Activated CD8-positive, alpha-beta T cell treated with anti-CD3 and anti-CD28 coated beads for 36 hours (primary cell): ENCODE results near the gene MAP3K5. TPM values are rescaled to one million over a fixed set of nuclear protein-coding genes. Genes with fewer than 3 reads are reported as not detected.
A peak's percentile ranks its signal among the peaks of the same experiment; 100 is the strongest.

Experiments used
- ATAC-seq: fragments of 200-7000 bp; cut with Tn5 transposase; one replicate; pipeline ENCODE4 v1.10.0; 2021; ENCODE audit warnings: mild to moderate bottlenecking, moderate library complexity
- CTCF ChIA-PET: fragments of 350-600 bp; sonication (Branson Sonifier 250); formaldehyde crosslinking; loops from one replicate; lab custom pipeline; 2021; ENCODE audit warnings: antibody characterized with exemption; lab: Charles Lee
- POLR2A ChIA-PET: fragments of 350-600 bp; sonication (Branson Sonifier 250); formaldehyde crosslinking; loops from one replicate; lab custom pipeline; 2021; ENCODE audit warnings: antibody characterized with exemption; lab: Charles Lee
- DNase-seq: peaks from one replicate; pipeline ENCODE4 v3.0.0-alpha.2; 2020
- H3K27ac Mint-ChIP-seq: one replicate; pipeline ENCODE4 v1.8.0; 2021; ENCODE audit warnings: mild to moderate bottlenecking, mixed read lengths
- H3K27me3 Mint-ChIP-seq: one replicate; pipeline ENCODE4 v1.8.0; 2021; ENCODE audit warnings: mixed read lengths
- H3K36me3 Mint-ChIP-seq: one replicate; pipeline ENCODE4 v1.8.0; 2021; ENCODE audit warnings: low read depth, mixed read lengths
- H3K4me1 Mint-ChIP-seq: one replicate; pipeline ENCODE4 v1.8.0; 2021; ENCODE audit warnings: low read depth, mixed read lengths
- H3K4me3 Mint-ChIP-seq: one replicate; pipeline ENCODE4 v1.8.0; 2021; ENCODE audit warnings: mild to moderate bottlenecking, moderate library complexity, mixed read lengths
- H3K9me3 Mint-ChIP-seq: one replicate; pipeline ENCODE4 v1.8.0; 2021; ENCODE audit warnings: mixed read lengths
- intact Hi-C: fragments of 100-400 bp; cut with micrococcal nuclease; formaldehyde crosslinking; loops from one replicate; pipeline ENCODE4 v1.10.0; 2022
- total RNA-seq, 2 experiments: library from RNA; stranded (reverse); gene quantifications; one replicate each; pipeline ENCODE4 v1.2.3, GENCODE V29; 2021
- TF ChIP-seq, protein P1 (sequence below): fragments of 200-600 bp; IDR thresholded peaks from one replicate; pipeline ENCODE4 v1.8.0; 2022; ENCODE audit warnings: antibody characterized with exemption, mild to moderate bottlenecking

MAP3K5 gene
- total RNA-seq, 2 experiments from 2014 or later, result 4.4 to 4.6 TPM

DNA sequence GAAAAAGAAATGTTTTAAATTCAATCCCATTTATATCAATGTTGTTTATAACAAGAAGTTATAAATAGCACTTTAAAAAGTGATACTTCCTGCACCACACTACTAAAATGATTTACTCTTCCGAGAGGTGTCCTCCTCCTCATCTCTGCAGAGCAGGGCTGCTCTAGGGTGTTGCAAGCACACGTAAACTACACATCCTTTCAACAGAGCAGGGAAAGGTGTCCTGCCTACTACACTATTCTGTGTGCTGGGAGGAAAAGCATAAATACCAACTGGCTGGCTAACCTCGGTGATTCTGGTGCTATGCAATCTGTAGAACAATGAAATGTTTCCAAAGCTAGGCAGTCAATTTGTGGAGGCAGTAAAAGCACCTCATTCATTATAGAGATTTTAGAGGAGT is 152.6 kb downstream of the MAP3K5 start:
- CTCF ChIA-PET, result interaction anchor here (13.0 kb wide), 1 partner anchor 151 kb away, joined by 370 read pairs; the partner anchor contains the start of gene MAP3K5
- ATAC-seq, result no peak
- no peak overlapping the region for H3K27ac Mint-ChIP-seq
- H3K27me3 Mint-ChIP-seq, result no peaks in the 10 kb centered on the region
- peaks cover 3% of the 10 kb centered on the region for H3K36me3 Mint-ChIP-seq
- DNase-seq, result no peak
- H3K4me1 Mint-ChIP-seq, result no peaks in the 10 kb centered on the region
- POLR2A ChIA-PET, result no interaction called here
- TF ChIP-seq, protein P1, sequence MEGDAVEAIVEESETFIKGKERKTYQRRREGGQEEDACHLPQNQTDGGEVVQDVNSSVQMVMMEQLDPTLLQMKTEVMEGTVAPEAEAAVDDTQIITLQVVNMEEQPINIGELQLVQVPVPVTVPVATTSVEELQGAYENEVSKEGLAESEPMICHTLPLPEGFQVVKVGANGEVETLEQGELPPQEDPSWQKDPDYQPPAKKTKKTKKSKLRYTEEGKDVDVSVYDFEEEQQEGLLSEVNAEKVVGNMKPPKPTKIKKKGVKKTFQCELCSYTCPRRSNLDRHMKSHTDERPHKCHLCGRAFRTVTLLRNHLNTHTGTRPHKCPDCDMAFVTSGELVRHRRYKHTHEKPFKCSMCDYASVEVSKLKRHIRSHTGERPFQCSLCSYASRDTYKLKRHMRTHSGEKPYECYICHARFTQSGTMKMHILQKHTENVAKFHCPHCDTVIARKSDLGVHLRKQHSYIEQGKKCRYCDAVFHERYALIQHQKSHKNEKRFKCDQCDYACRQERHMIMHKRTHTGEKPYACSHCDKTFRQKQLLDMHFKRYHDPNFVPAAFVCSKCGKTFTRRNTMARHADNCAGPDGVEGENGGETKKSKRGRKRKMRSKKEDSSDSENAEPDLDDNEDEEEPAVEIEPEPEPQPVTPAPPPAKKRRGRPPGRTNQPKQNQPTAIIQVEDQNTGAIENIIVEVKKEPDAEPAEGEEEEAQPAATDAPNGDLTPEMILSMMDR, result no peak
- intact Hi-C loops, result no loop called here
- H3K9me3 Mint-ChIP-seq, result no peaks in the 10 kb centered on the region
- no peak overlapping the region for H3K4me3 Mint-ChIP-seq

DNA sequence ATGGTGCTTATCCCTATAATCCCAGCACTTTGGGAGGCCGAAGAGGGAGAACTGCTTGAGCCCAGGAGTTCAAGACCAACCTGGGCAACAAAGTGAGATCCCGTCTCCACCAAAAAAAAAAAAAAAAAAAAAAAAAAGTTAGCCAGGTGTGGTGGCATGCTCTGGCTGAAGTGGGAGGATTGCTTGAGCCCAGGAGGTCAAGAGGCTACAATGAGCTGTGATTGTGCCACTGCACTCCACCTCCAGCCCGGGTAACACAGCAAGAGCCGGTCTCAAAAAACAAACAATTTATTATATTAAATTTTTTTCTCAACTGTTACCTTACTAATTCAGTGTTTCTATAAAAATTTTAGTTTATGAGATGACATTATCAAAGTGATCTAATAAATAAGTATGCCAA is 156.7 kb downstream of the MAP3K5 start:
- intact Hi-C loops, result no loop called here
- H3K9me3 Mint-ChIP-seq, result no peaks in the 10 kb centered on the region
- no peak for DNase-seq
- peaks cover 6% of the 10 kb centered on the region for H3K4me1 Mint-ChIP-seq
- no peaks in the 10 kb centered on the region for H3K27me3 Mint-ChIP-seq
- no peak overlapping the region for H3K27ac Mint-ChIP-seq
- ChIA-PET CTCF (interaction anchor here (1.5 to 2.6 kb wide), 2 partner anchors 9 to 157 kb away, joined by 7 to 29 read pairs; partner anchors contain the start of gene MAP3K5), POLR2A (interaction anchor here (0.6 to 1.2 kb wide), 3 partner anchors 11 to 132 kb away, joined by 3 to 4 read pairs (median 3); no protein-coding TSS in a partner anchor)
- TF ChIP-seq, protein P1, result no peak
- ATAC-seq, result no peak
- H3K4me3 Mint-ChIP-seq, result no peak overlapping the region
- H3K36me3 Mint-ChIP-seq, result peaks cover 6% of the 10 kb centered on the region

DNA sequence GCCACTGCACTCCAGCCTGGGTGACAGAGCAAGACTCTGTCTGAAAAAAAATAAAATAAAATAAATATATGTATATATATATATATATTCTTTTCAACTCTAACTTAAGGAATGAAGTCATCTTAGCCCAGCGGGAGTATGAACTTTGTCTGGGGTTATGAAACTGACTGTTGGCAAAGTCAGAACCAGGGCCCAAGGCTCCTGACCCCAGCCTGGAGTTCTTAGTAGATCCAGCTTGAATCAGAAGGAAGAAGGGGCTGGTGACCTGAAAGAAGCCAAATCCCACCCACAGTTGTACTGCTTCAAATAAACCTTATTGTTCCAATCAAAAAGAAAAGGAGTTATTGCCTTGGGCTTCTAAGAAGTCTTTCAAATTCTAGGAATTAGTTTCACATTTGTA is 158.9 kb downstream of the MAP3K5 start:
- H3K27me3 Mint-ChIP-seq, result no peaks in the 10 kb centered on the region
- no peak for ATAC-seq
- ChIA-PET POLR2A (no interaction called here), CTCF (interaction anchor here (7.2 kb wide), 1 partner anchor 11 kb away, joined by 34 read pairs; no protein-coding TSS in a partner anchor)
- TF ChIP-seq, protein P1, result no peak
- H3K4me1 Mint-ChIP-seq, result peaks cover 10% of the 10 kb centered on the region
- DNase-seq, result no peak
- intact Hi-C loops, result no loop called here
- H3K36me3 Mint-ChIP-seq, result peaks cover 14% of the 10 kb centered on the region
- H3K4me3 Mint-ChIP-seq, result no peak overlapping the region
- H3K9me3 Mint-ChIP-seq, result no peaks in the 10 kb centered on the region
- H3K27ac Mint-ChIP-seq, result no peak overlapping the region

DNA sequence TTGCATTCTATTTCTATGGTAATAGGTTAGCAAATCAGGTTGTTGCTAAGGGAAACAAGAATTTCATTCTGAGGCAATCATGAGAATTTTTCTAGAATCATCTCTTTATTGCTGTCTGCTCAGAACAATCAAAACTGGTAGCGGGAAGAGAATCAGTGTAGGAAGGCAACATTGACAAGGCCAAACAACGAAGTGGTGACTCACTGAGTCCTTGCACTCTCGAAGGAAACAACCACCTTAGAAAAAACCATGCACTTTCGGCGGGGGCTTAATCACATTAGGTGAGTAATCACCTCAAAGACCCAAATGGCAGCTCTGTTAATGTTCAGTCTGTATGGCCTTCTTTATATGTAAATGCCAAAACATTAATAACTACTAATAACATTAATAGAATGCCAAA is 163.3 kb downstream of the MAP3K5 start:
- no peaks in the 10 kb centered on the region for H3K27me3 Mint-ChIP-seq
- H3K4me1 Mint-ChIP-seq, result peaks cover 10% of the 10 kb centered on the region
- intact Hi-C loops, result no loop called here
- ATAC-seq (peak; percentile 42), DNase-seq (no peak)
- CTCF ChIA-PET, result interaction anchor here (1.8 to 7.2 kb wide), 2 partner anchors 15 to 163 kb away, joined by 7 to 34 read pairs; partner anchors contain the start of gene MAP3K5
- peaks cover 11% of the 10 kb centered on the region for H3K36me3 Mint-ChIP-seq
- H3K9me3 Mint-ChIP-seq, result no peaks in the 10 kb centered on the region
- no peak overlapping the region for H3K27ac Mint-ChIP-seq
- H3K4me3 Mint-ChIP-seq, result no peak overlapping the region
- POLR2A ChIA-PET, result no interaction called here
- TF ChIP-seq, protein P1, result no peak

DNA sequence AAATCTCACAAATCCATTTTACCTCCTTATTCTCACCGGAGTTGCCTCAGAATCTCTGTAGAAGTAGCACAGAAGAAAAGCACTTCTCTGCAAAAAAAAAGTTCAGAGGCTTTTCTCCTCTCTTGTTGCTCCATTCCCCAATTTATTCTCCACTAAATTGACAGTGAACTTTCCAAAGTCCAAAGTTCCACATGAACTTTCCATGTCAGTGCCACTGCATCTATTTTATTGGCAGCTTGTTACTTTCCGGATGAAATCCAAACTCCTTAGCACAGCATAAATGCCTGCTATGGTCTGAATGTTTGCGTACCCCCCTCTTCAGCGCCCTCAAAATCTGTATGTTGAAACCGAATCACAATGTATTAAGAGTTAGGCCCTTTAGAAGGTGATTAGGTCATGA is 165.1 kb downstream of the MAP3K5 start:
- no peak overlapping the region for H3K4me3 Mint-ChIP-seq
- peaks cover 13% of the 10 kb centered on the region for H3K36me3 Mint-ChIP-seq
- POLR2A ChIA-PET, result interaction anchor here (0.6 kb wide), 2 partner anchors 65 to 113 kb away, joined by 3 to 5 read pairs; no protein-coding TSS in a partner anchor
- H3K27me3 Mint-ChIP-seq, result no peaks in the 10 kb centered on the region
- H3K4me1 Mint-ChIP-seq, result peaks cover 4% of the 10 kb centered on the region
- TF ChIP-seq, protein P1, result no peak
- H3K9me3 Mint-ChIP-seq, result no peaks in the 10 kb centered on the region
- intact Hi-C loops, result no loop called here
- H3K27ac Mint-ChIP-seq, result no peak overlapping the region
- DNase-seq, result no peak
- no peak for ATAC-seq
- CTCF ChIA-PET, result interaction anchor here (1.8 to 7.2 kb wide), 2 partner anchors 17 to 165 kb away, joined by 7 to 34 read pairs; partner anchors contain the start of gene MAP3K5
